Skeletal muscle cell (primary cell): ENCODE results near the gene OPCML.

Source experiments
- DNase-seq: peaks from one replicate; pipeline ENCODE4 v3.0.0-alpha.2; 2010; ENCODE audit warnings: low read depth
- H3K4me3 ChIP-seq: 2 replicates; pipeline ENCODE4 v1.5.1; 2011; ENCODE audit warnings: low read depth, mild to moderate bottlenecking, control low read depth, low read length, moderate library complexity

OPCML gene

GRCh38 chr11:133443206-133443747, 89.0 kb downstream of the OPCML start:
- DNase-seq, result no peak
- H3K4me3 ChIP-seq, result no peak overlapping the region

- H3K4me3 ChIP-seq, result no peak overlapping the region
- no peak for DNase-seq
Observed at GRCh38 chr11:133441964-133442660, 90.2 kb downstream of the OPCML start.

GRCh38 chr11:133425992-133426391, 106.3 kb downstream of the OPCML start:
- no peak overlapping the region for H3K4me3 ChIP-seq
- no peak for DNase-seq

- DNase-seq, result no peak
- no peak overlapping the region for H3K4me3 ChIP-seq
Observed at GRCh38 chr11:133425245-133425644, 107.1 kb downstream of the OPCML start.

GRCh38 chr11:133418218-133418617, 114.1 kb downstream of the OPCML start:
- no peak overlapping the region for H3K4me3 ChIP-seq
- no peak for DNase-seq

- no peak for DNase-seq
- no peak overlapping the region for H3K4me3 ChIP-seq
Observed at GRCh38 chr11:133414506-133414905, 117.8 kb downstream of the OPCML start.

- no peak for DNase-seq
- H3K4me3 ChIP-seq, result no peak overlapping the region
Observed at GRCh38 chr11:133413703-133414102, 118.6 kb downstream of the OPCML start.

- no peak overlapping the region for H3K4me3 ChIP-seq
- DNase-seq, result no peak
Observed at GRCh38 chr11:133409799-133410198, 122.5 kb downstream of the OPCML start.

GRCh38 chr11:133408936-133409335, 123.4 kb downstream of the OPCML start:
- H3K4me3 ChIP-seq, result no peak overlapping the region
- no peak for DNase-seq

GRCh38 chr11:133408402-133408801, 123.9 kb downstream of the OPCML start:
- H3K4me3 ChIP-seq, result no peak overlapping the region
- no peak for DNase-seq

GRCh38 chr11:133406489-133406888, 125.8 kb downstream of the OPCML start:
- no peak for DNase-seq
- H3K4me3 ChIP-seq, result no peak overlapping the region

GRCh38 chr11:133403900-133404299, 128.4 kb downstream of the OPCML start:
- no peak for DNase-seq
- H3K4me3 ChIP-seq, result no peak overlapping the region

GRCh38 chr11:133402551-133402950, 129.8 kb downstream of the OPCML start:
- no peak for DNase-seq
- H3K4me3 ChIP-seq, result no peak overlapping the region

- no peak for DNase-seq
- H3K4me3 ChIP-seq, result no peak overlapping the region
Observed at GRCh38 chr11:133399855-133400625, 132.3 kb downstream of the OPCML start.

- H3K4me3 ChIP-seq, result no peak overlapping the region
- DNase-seq, result no peak
Observed at GRCh38 chr11:133399294-133399693, 133.0 kb downstream of the OPCML start.

GRCh38 chr11:133390803-133391202, 141.5 kb downstream of the OPCML start:
- no peak overlapping the region for H3K4me3 ChIP-seq
- DNase-seq, result no peak

GRCh38 chr11:133388975-133389568, 143.2 kb downstream of the OPCML start:
- no peak overlapping the region for H3K4me3 ChIP-seq
- no peak for DNase-seq

GRCh38 chr11:133388260-133388659, 144.0 kb downstream of the OPCML start:
- DNase-seq, result no peak
- H3K4me3 ChIP-seq, result no peak overlapping the region

GRCh38 chr11:133386852-133387251, 145.4 kb downstream of the OPCML start:
- no peak for DNase-seq
- no peak overlapping the region for H3K4me3 ChIP-seq

- no peak for DNase-seq
- H3K4me3 ChIP-seq, result no peak overlapping the region
Observed at GRCh38 chr11:133386262-133386661, 146.0 kb downstream of the OPCML start.
